Bronchial epithelial cell (primary cell): ENCODE results near the gene IFT27. TPM values are rescaled to one million over a fixed set of nuclear protein-coding genes. Genes with fewer than 3 reads are reported as not detected.
A peak's percentile ranks its signal among the peaks of the same experiment; 100 is the strongest.

Source experiments
- DNase-seq: peaks from one replicate; pipeline ENCODE4 v3.0.0-alpha.2; 2010; ENCODE audit warnings: low read depth
- FAIRE-seq: peaks from 2 replicates; lab custom pipeline; 2011; peaks lifted over from hg19 to GRCh38; lab: Jason Lieb, UNC
- H3K27me3 ChIP-seq: 2 replicates; pipeline ENCODE4 v1.5.1; 2011; ENCODE audit warnings: low read length; ENCODE audit not compliant: control insufficient read depth, insufficient read depth
- H3K36me3 ChIP-seq: 2 replicates; pipeline ENCODE4 v1.5.1; 2011; ENCODE audit warnings: low read length; ENCODE audit not compliant: control insufficient read depth, insufficient read depth
- H3K4me3 ChIP-seq: 2 replicates; pipeline ENCODE4 v1.5.1; 2011; ENCODE audit warnings: mild to moderate bottlenecking, low read depth, low read length, control low read depth
- total RNA-seq: library from RNA; depleted of rRNA; stranded (reverse); fragments of >200 nt; gene quantifications from 2 replicates; pipeline ENCODE4 v1.2.1, GENCODE V29; 2014
- TF ChIP-seq, protein P1 (sequence below): IDR thresholded peaks from 2 replicates; pipeline ENCODE4 v1.5.1; 2011; ENCODE audit warnings: mild to moderate bottlenecking, moderate library complexity, low read length, control low read depth, inconsistent platforms; ENCODE audit not compliant: insufficient read depth, severe bottlenecking

The IFT27 gene
- total RNA-seq, 1 donor from 2014 or later, result 10.8 TPM

DNA sequence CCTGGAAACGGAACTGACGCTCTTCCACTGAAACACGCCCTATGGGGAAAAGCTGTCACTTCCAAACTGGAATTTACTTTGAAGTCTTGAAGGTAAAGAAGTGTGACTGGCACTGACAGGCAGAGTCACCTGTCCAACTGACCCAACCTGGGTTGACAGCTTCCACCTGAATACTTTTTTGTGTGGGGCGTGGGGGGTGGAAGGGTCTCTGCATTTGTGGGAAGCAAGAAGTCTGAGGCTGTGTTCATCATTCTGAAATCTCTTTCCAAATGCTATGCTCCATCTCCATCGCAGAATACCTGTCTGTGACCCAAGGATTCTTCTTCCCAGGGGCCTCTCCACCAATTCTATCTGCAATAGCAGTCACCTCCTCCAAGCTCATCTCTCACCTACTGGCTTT lies 7.8 kb downstream of the IFT27 start:
- no peaks in the 10 kb centered on the region for H3K27me3 ChIP-seq
- FAIRE-seq, result no peak
- no peak for DNase-seq
- TF ChIP-seq, protein P1, sequence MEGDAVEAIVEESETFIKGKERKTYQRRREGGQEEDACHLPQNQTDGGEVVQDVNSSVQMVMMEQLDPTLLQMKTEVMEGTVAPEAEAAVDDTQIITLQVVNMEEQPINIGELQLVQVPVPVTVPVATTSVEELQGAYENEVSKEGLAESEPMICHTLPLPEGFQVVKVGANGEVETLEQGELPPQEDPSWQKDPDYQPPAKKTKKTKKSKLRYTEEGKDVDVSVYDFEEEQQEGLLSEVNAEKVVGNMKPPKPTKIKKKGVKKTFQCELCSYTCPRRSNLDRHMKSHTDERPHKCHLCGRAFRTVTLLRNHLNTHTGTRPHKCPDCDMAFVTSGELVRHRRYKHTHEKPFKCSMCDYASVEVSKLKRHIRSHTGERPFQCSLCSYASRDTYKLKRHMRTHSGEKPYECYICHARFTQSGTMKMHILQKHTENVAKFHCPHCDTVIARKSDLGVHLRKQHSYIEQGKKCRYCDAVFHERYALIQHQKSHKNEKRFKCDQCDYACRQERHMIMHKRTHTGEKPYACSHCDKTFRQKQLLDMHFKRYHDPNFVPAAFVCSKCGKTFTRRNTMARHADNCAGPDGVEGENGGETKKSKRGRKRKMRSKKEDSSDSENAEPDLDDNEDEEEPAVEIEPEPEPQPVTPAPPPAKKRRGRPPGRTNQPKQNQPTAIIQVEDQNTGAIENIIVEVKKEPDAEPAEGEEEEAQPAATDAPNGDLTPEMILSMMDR, result no peak
- no peak overlapping the region for H3K4me3 ChIP-seq
- no peaks in the 10 kb centered on the region for H3K36me3 ChIP-seq

GRCh38 chr22:36767035-36767775 lies 8.7 kb downstream of the IFT27 start:
- FAIRE-seq, result no peak
- TF ChIP-seq, protein P1, result no peak
- no peak overlapping the region for H3K4me3 ChIP-seq
- H3K36me3 ChIP-seq, result no peaks in the 10 kb centered on the region
- DNase-seq, result no peak
- H3K27me3 ChIP-seq, result no peaks in the 10 kb centered on the region

GRCh38 chr22:36765943-36766450 lies 9.9 kb downstream of the IFT27 start:
- FAIRE-seq, result peak; percentile 87
- DNase-seq, result no peak
- TF ChIP-seq, protein P1, result no peak

DNA sequence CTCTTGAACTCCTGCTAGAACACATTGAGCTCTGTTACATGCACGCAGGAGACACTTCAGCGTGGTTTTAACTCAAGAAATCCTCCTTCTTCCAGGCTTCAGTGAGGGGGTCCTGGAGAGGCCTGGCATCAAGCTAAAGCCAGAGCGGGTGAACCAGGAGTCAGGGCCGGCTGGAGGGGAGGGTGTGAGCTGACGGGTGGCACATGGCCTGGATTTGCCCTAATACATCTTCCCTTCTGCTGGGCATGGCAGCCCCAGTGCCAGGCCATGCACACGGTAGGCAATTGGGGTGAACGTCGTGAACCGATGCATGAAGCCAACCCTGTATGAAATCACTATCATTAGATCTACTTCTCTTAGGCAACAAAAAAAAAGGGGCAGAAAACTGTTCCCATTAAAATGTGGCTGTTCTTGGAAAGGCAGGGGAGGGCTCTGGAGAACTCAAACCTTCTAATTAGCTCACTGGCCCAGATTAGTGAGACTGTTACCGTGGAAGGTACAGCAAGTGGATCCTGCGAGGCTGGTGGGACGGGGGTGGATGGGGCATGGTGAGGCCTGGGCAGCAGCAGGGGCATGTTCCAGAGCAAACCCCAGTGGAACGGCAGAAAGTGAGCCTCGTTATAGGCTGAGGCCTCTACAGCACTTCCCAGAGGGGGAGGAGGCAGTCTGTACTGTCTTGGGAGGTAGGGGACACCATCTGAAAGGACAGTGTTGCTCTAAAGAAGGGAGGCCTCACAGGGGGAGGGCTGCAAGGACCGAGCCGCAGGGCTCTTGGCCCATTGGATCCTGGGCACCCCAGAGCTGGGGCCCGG lies 10.6 kb downstream of the IFT27 start:
- DNase-seq, result no peak

More at GRCh38 chr22:36765943-36766450, 9.9 kb downstream of the IFT27 start:
- Histone ChIP-seq H3K27me3 (no peaks in the 10 kb centered on the region), H3K36me3 (no peaks in the 10 kb centered on the region), H3K4me3 (no peak overlapping the region)

GRCh38 chr22:36764641-36765040 lies 11.3 kb downstream of the IFT27 start:
- DNase-seq, result no peak
- TF ChIP-seq, protein P1, result no peak
- Histone ChIP-seq H3K27me3 (no peaks in the 10 kb centered on the region), H3K36me3 (no peaks in the 10 kb centered on the region), H3K4me3 (no peak overlapping the region)
- FAIRE-seq, result no peak

More for the DNA sequence above, 10.6 kb downstream of the IFT27 start:
- Histone ChIP-seq H3K27me3 (no peaks in the 10 kb centered on the region), H3K4me3 (no peak overlapping the region), H3K36me3 (no peaks in the 10 kb centered on the region)
- peak; percentile 13 for FAIRE-seq
- TF ChIP-seq, protein P1, result no peak
